Left colon (tissue), 2 donors: ENCODE measurements around the gene SART1. TPM values are rescaled to one million over a fixed set of nuclear protein-coding genes. Genes with fewer than 3 reads are reported as not detected.
A peak's percentile ranks its signal among the peaks of the same experiment; 100 is the strongest.

Experiments
- ATAC-seq: fragments of 200-7000 bp; cut with Tn5 transposase; one replicate; pipeline ENCODE4 v1.9.1; 2020; ENCODE audit warnings: mild to moderate bottlenecking, moderate library complexity
- DNase-seq, 2 donors: peaks; one replicate each; pipeline ENCODE4 v3.0.0-alpha.2; 2020
- intact Hi-C, 2 donors: fragments of 100-400 bp; cut with DNase I in 1 of 2; cut with micrococcal nuclease in 1 of 2; formaldehyde crosslinking; loops; one replicate each; pipeline versions ENCODE4 v1.11.2 to v1.14.0; 2022; cut with DNase I, micrococcal nuclease
- total RNA-seq, 2 donors: library from RNA; stranded (reverse); fragmentation: NEBNext Ultra II Directional; extraction: Animal tissue kit (Norgen Biotek cat#: 25700); gene quantifications; one replicate each; pipeline ENCODE4 v1.2.1, GENCODE V29; 2021
- donor health status: DM: no; HTN: no; CAD: no.
- donor health status: DM: yes; HTN: yes; CAD: no.

SART1 gene
- total RNA-seq, 2 donors from 2014 or later, result 41.1 to 46.4 TPM

- ATAC-seq (peak; percentile 20), DNase-seq (no peak)
- intact Hi-C loops, result loop anchor here in 1 of 2 donors (10.0 kb wide), 1 partner anchor 96 kb away; the partner anchor contains the start of gene FIBP
Measured at GRCh38 chr11:65981101-65981740, 19.7 kb downstream of the SART1 start.

GRCh38 chr11:65981972-65982823 is 20.7 kb downstream of the SART1 start:
- intact Hi-C loops, result loop anchor here in 1 of 2 donors (10.0 kb wide), 1 partner anchor 97 kb away; the partner anchor contains the start of gene FIBP
- ATAC-seq (peak; percentile 14), DNase-seq (no peak)

DNA sequence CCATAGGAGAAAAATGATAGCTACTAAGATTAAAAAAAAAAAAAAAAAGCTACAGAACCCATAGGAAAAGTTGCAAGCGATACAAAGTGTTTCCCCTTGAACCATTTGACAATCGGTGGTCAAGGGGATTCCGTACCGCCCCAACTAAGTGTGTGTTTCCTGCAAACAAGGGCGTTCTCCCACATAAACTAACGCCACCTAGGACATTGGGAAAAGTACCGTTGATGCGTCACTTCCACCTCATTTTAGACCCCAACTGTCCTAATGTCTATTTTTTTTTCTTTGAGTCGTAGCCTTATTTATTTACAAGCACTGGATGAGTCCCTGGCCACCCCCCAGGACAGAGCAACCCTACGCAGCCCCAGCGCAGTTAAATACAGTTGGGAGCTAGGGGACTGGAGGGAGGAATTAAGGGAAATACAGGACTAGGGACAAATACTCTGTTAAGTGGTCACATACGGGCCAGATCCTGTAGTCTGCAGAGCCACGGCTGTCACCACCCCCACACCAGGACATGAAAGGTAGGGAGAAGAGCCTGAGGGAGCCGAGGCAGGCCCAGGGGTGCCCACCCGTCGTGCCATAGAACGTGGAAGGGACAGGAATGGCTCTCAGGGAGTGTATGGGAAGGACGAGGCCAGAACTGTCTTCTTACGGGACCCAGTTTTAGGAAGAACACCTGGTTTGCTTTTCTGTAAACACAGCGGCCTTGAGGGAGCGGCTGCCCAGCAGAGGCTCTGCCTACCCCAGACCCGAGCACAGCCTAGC is 21.5 kb downstream of the SART1 start:
- intact Hi-C loops, result loop anchor here in 1 of 2 donors (10.0 kb wide), 1 partner anchor 98 kb away; the partner anchor contains the start of gene FIBP
- DNase-seq, result no peak

DNA sequence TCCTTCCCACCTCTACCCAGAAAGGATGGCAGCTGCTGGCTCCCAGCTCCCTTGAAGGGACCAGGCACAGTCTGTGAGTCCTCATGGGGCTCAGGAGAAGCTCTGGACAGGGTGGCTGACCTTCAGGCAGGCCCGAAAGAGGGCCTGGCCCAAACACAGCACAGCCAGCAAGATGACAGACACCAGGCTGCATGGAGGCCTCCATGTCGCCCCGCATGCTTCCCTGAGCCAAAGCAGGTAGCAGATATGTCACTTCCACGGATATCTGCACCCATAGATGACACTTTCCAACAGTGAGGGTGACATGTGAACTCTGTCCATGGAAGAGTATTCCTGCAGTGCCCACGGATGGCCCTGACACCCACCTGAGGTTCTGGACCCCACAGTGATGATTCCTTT is 22.1 kb downstream of the SART1 start:
- DNase-seq, result no peak
- intact Hi-C loops, result loop anchor here in 1 of 2 donors (10.0 kb wide), 1 partner anchor 99 kb away; the partner anchor contains the start of gene FIBP
- no peak for ATAC-seq

More for the DNA sequence above, 21.5 kb downstream of the SART1 start:
- no peak for ATAC-seq

- DNase-seq, result no peak
- no peak for ATAC-seq
- intact Hi-C loops, result loop anchor here (5.0 to 10.0 kb wide), 2 partner anchors 103 to 105 kb away; partner anchors contain the start of gene FIBP (in 1 of the 2)
Measured at GRCh38 chr11:65987336-65987735, 25.8 kb downstream of the SART1 start.

DNA sequence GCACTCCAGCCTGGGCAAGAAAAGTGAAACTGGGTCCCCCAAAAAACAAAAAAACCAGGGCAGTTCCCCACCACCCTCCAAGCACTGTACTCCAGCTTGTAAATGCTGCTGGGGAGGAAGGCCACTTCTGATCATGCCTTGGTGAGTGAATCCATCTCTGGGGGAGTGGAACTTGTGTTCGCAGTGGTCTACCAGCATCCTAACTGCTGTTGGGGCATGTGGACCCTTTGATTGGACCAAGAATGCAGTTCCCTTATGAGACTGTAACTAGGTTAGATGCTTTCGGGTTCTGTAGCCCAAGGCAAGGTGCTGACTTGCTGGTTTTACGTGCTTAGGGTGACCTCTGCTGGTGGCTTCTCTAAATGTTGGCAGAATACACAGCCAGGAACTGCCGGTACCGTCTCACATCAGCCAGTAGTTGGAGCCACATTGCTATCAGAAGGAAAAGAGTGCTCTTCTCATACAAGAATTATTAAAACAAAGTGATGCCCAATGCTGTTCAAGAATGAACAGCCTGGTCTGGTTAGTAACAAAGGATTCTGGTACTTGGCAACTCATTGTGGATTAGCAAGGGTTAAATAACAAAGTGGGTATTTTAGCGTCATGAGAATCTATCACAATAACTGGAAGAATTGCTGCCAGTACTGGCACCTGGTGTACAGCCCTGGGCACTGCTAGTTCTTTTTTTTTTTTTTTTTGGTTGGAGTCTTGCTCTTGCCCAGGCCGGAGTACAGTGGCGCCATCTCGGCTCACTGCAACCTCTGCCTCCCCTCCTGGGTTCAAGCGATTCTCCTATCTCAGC is 27.5 kb downstream of the SART1 start:
- peak; percentile 99 for ATAC-seq
- intact Hi-C loops, result loop anchor here (5.0 to 10.0 kb wide), 2 partner anchors 104 to 107 kb away; partner anchors contain the start of gene FIBP (in 1 of the 2)
- DNase-seq, result peak; percentile 85 to 94

DNA sequence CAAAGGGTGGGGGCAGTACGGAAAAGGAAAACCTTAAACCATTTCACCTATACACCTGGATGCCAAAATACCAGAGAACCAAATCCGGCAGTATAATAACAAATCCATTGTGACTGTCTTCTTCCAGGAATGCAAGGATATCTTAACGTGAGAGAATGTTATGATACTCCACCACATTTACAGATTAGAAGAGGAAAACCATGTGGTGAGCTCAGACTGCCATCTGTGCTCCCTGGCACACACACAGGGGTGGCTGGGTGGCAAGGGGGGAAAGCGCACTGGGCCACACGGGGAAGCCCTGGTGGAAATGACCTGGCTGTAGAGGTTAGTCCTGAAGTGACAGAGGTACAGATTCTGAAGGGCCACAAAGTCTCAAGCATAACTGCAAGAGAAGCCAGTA is 30.5 kb downstream of the SART1 start:
- DNase-seq, result no peak
- no peak for ATAC-seq
- intact Hi-C loops, result no loop called here

- DNase-seq (no peak), ATAC-seq (no peak)
- intact Hi-C loops, result no loop called here
Measured at GRCh38 chr11:65997286-65997685, 35.8 kb downstream of the SART1 start.

GRCh38 chr11:66001942-66002647 is 40.6 kb downstream of the SART1 start, which contains the start of the genes BANF1 and EIF1AD:
Gene BANF1 (plus strand): TSS chr11:66002503. CDS start chr11:66003251, 748 bp downstream.
Gene EIF1AD (minus strand): TSS chr11:66002157. CDS start chr11:66000389, 1,768 bp downstream.
- peak; percentile 89 for ATAC-seq
- DNase-seq, result peak; percentile 91 to 92
- intact Hi-C loops, result no loop called here

DNA sequence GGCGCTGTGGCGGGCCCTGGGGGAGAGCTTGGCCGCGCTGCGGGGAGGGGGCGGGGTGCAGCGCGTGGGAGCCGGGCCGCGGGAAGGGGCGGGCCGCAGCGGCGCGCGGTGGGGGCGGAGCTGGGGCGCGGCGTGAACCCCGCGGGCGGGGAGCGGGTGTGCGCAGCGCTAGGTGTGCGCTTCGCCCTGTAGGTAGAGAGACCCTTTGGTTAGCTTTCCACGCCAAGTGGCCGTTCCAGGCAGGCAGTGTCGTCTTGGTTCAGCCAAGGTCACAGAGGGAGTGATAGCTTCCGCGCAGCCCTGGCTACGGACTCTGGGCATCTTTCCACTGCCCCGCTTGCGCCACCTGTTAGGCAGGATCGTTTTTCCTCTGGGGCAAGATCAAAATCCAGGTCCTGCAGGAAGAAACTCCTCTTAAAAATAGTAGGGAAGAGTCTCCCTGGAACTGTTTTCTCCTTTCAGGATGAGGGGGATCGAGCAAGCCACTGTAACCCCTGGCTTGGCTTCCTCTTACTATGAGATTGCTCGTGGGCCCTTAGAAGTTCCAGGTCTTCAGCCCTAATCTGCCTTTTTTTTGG is 41.2 kb downstream of the SART1 start:
- DNase-seq (peak; percentile 64 to 69), ATAC-seq (peak; percentile 79)
- intact Hi-C loops, result no loop called here

- intact Hi-C loops, result no loop called here
- DNase-seq, result no peak
- ATAC-seq, result no peak
Measured at GRCh38 chr11:66003291-66003690, 41.8 kb downstream of the SART1 start.

DNA sequence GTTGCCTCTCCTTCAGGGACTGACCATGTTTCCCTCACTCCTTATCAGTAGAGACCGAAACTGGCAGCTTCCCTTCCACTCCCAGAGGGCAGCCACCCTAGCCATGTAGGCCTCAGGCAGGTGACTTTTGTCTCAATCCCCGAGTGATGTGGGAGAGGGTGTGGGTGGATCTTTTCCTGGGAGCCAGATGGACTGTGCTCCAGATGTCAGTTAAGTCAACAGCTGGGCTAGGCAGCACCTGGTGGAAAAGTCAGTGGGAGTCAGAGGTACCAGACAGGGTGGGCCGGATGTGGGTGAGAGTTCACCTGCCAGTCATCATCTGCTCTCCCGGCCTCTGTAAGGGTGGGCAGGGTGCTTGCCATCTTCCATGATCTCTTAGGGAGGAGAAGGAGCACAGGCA is 42.7 kb downstream of the SART1 start:
- ATAC-seq, result no peak
- intact Hi-C loops, result no loop called here
- no peak for DNase-seq

DNA sequence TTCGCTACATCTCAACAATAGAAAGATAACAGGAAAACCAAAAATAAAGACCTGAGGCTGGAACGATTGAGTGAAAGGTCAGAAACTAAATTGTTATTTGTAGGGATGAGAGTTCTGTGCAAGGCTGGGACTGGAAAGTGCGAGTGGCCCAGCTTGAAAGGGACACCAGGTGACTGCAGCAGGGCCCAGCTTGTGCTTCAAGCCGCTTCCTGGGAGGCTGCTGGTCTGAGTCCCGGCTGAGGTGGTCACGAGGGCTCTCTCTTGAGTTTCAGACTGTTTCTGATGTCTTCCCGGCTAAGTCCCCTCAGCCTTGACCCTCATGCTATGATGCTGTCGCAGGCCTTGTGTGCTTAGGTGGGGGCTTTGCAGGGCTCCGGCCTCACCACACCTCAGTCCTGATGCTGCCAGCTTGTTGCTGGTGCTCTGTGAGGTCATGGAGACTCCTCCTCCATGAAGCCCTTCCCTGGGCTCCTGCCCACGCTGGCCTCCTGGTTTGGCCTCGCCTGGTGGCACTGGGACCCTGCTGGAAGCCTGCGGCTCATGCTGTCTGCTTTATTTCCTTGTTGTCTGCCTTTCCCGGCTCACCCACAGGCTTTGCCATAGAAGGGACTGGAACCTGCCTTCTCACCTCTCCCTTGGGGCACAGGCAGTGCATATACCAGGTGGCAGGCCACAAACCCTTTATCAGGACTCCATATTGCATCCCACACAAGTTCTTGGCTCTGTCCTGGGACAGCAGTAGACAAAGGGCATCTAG is 44.8 kb downstream of the SART1 start:
- DNase-seq, result no peak
- intact Hi-C loops, result no loop called here
- no peak for ATAC-seq

DNA sequence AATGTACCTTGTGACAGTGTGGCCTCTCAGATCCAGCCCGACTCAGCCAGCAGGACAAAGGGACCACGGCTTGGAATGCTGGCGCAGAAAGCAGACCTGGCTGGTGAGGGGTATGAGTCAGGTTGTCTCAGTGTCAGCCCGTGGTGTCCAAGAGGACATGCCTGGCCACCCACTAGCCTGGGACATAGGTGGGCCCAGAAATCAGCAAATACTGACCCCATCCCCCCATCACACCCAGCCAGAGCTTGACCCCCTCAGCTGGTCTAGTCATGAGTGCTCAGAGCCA is 45.3 kb downstream of the SART1 start:
- no peak for DNase-seq
- intact Hi-C loops, result no loop called here

DNA sequence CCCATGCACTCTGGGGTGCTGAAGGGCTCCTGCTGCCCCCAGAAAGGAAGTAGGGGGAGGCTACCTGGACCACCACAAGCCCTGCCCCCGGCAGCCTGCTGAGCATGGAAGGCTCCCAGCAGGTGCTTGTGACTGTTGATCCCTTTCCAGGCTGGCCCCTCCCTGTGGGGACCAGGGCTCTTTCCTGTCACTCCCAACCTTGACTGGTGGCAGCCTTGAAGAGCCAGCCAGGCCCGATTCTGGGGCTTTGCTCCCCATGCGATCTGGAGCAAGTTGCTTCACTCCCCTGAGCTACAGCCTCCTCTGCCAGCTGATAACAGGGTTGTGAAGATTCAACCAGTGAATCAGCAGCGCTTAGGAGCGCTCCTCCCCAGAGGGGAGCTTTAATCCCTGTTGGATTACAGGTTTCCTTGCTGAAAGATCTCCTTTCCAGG is 45.7 kb downstream of the SART1 start:
- intact Hi-C loops, result no loop called here
- no peak for ATAC-seq
- no peak for DNase-seq

More for the DNA sequence above, 45.3 kb downstream of the SART1 start:
- ATAC-seq, result no peak

DNA sequence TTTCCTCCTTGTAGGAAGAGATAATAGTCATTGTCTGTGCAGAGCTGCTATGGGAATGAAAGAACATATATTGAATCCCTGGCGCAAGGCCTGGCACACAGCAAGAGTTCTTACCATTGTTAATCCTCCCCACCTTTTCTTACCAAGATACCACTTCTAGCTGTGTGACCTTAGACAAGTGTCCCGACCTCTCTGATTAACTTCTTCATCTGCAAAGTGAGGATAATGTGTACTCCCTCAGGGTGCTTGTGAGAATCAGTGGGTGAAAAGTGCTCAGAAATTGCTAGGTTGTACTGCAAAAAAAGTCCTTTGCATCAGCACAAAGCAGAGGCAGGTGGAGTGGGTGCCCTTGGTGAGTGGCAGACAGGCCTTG is 46.5 kb downstream of the SART1 start:
- no peak for ATAC-seq
- intact Hi-C loops, result no loop called here
- DNase-seq, result no peak
